A673 (cell line): ENCODE data around the gene SCG3.

ENCODE experiments used
- EZH2 ChIP-seq: fragments of 200-600 bp; sonication (generic); IDR thresholded peaks from 2 replicates; pipeline ENCODE4 v1.6.1; 2017; ENCODE audit warnings: borderline replicate concordance, low read depth, mild to moderate bottlenecking, mixed read lengths, antibody characterized with exemption, low read length; ENCODE audit not compliant: poor library complexity, severe bottlenecking
- TF ChIP-seq, protein P1 (sequence below): fragments of 300-800, 200-600 bp; sonication (generic); conservative IDR thresholded peaks from 2 replicates; pipeline ENCODE4 v1.5.1; 2017; ENCODE audit warnings: low read depth, mild to moderate bottlenecking, antibody characterized with exemption, low read length, moderate library complexity, mixed read lengths

DNA sequence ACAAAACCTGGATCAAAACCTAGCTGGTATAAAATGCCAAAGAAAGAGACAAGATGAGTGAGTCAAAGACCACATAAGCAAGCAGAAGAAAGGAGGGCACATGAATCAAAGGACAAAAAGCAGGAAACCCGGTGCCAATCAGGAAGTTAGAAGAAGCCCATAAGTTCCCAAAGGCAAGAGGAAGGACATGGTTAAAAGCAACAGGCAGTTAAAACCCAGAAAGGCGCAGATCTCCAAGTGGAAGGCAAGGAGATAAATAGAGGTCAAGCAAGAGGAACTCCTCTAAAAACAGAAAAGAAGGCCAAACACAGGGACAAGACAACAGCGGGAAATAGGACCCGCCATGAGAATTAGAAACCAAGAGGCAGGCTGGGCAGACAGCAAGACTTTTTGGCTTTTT is 74.5 kb downstream of the SCG3 start:
- TF ChIP-seq, protein P1, sequence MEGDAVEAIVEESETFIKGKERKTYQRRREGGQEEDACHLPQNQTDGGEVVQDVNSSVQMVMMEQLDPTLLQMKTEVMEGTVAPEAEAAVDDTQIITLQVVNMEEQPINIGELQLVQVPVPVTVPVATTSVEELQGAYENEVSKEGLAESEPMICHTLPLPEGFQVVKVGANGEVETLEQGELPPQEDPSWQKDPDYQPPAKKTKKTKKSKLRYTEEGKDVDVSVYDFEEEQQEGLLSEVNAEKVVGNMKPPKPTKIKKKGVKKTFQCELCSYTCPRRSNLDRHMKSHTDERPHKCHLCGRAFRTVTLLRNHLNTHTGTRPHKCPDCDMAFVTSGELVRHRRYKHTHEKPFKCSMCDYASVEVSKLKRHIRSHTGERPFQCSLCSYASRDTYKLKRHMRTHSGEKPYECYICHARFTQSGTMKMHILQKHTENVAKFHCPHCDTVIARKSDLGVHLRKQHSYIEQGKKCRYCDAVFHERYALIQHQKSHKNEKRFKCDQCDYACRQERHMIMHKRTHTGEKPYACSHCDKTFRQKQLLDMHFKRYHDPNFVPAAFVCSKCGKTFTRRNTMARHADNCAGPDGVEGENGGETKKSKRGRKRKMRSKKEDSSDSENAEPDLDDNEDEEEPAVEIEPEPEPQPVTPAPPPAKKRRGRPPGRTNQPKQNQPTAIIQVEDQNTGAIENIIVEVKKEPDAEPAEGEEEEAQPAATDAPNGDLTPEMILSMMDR = no peak
- no peak for TF ChIP-seq EZH2
